K562 (cell line): ENCODE results near the gene POM121C. TPM values are rescaled to one million over a fixed set of nuclear protein-coding genes. Genes with fewer than 3 reads are reported as not detected.
"Not testable (repeated sequence)": the region's sequence is repeated elsewhere in the genome, so short reads cannot be mapped to it uniquely, and the experiment has no call there.

Experiments used
- ATAC-seq: fragments of 200-7000 bp; cut with Tn5 transposase; 3 replicates; pipeline ENCODE4 v1.9.1; 2020; ENCODE audit warnings: moderate library complexity
- BruUV-seq: library from RNA; stranded (reverse); fragments of 400-500 nt; replicated peaks from 2 replicates; lab custom pipeline; 2021; lab: Mats Ljungman, UMichigan
- CTCF ChIA-PET: fragments of 300-600 bp; formaldehyde crosslinking; extraction: SDS; loops from one replicate; lab custom pipeline; 2021; ENCODE audit warnings: low intra/inter-chr PET ratio; lab: Yijun Ruan, JAX
- POLR2A ChIA-PET: fragments of 300-600, 350-650 bp; sonication (Branson Sonifier 250); formaldehyde crosslinking; extraction: SDS; loops from one replicate; lab custom pipeline; 2021; ENCODE audit warnings: antibody characterized with exemption, inconsistent platforms; lab: Yijun Ruan, JAX
- DNase-seq, 4 experiments: peaks; one replicate each; pipeline versions ENCODE4 v3.0.0 to v3.0.0-alpha.2; 2011 to 2018; ENCODE audit warnings: low spot score in 3 of 4, mixed read lengths in 3 of 4; ENCODE audit errors: extremely low read depth in 1 of 4
- FAIRE-seq: peaks from 2 replicates; lab custom pipeline; 2011; peaks lifted over from hg19 to GRCh38; lab: Jason Lieb, UNC
- H2AFZ ChIP-seq: 2 replicates; pipeline ENCODE4 v1.6.0; 2011; ENCODE audit warnings: low read depth, low read length, control low read depth, inconsistent platforms
- H3K27ac ChIP-seq: fragments of 200-600 bp; 3 replicates; pipeline ENCODE4 v1.8.0; 2011; ENCODE audit warnings: low read depth, mild to moderate bottlenecking, control low read depth, inconsistent platforms, low read length, moderate library complexity, mixed read lengths; ENCODE audit errors: extremely low read depth
- H3K27me3 ChIP-seq, 2 experiments: fragments of 300-600 bp in 1 of 2; 2 replicates in 1 of 2; 3 replicates in 1 of 2; pipeline versions ENCODE4 v1.6.0 to v1.8.0; 2011; ENCODE audit warnings: inconsistent platforms in 2 of 2, low read length in 2 of 2, mild to moderate bottlenecking in 1 of 2, mixed read lengths in 1 of 2, moderate library complexity in 1 of 2; ENCODE audit not compliant: control insufficient read depth in 2 of 2, insufficient read depth in 2 of 2
- H3K36me3 ChIP-seq: fragments of 300-600 bp; 3 replicates; pipeline ENCODE4 v1.8.0; 2011; ENCODE audit warnings: mild to moderate bottlenecking, low read length, inconsistent platforms; ENCODE audit not compliant: control insufficient read depth, insufficient read depth
- H3K4me1 ChIP-seq, 2 experiments: fragments of 200-600 bp in 1 of 2; replicated peaks in 1 of 2; 2 replicates in 1 of 2; 3 replicates in 1 of 2; pipeline versions ENCODE4 v1.5.1 to v1.8.0; 2011; ENCODE audit warnings: inconsistent platforms in 2 of 2, low read length in 2 of 2, mild to moderate bottlenecking in 1 of 2, mixed read lengths in 1 of 2, moderate library complexity in 1 of 2; ENCODE audit not compliant: control insufficient read depth in 2 of 2, insufficient read depth in 2 of 2
- H3K4me2 ChIP-seq: 2 replicates; pipeline ENCODE4 v1.6.1; 2011; ENCODE audit warnings: low read length, control low read depth, inconsistent platforms, mixed read lengths; ENCODE audit not compliant: insufficient read depth
- H3K4me3 ChIP-seq: fragments of 200-600 bp; sonication (generic), shearing (Covaris generic); 2 replicates; pipeline ENCODE4 v1.5.1; 2016; ENCODE audit warnings: control low read depth, inconsistent platforms
- H3K79me2 ChIP-seq: fragments of 200-600 bp; 3 replicates; pipeline ENCODE4 v1.8.0; 2011; ENCODE audit warnings: low read length, inconsistent platforms; ENCODE audit not compliant: control insufficient read depth, insufficient read depth
- H3K9ac ChIP-seq, 2 experiments: 2 replicates each; pipeline versions ENCODE4 v1.6.0 to v1.6.1; 2011; ENCODE audit warnings: low read depth in 2 of 2, low read length in 2 of 2, control low read depth in 1 of 2, inconsistent platforms in 1 of 2, mild to moderate bottlenecking in 1 of 2, mixed read lengths in 1 of 2; ENCODE audit not compliant: insufficient read depth in 1 of 2
- H3K9me1 ChIP-seq: one replicate; pipeline ENCODE4 v1.6.0; 2011; ENCODE audit warnings: inconsistent platforms, mild to moderate bottlenecking, low read length, moderate library complexity; ENCODE audit not compliant: control insufficient read depth, insufficient read depth
- H3K9me3 ChIP-seq: replicated peaks from 2 replicates; pipeline ENCODE4 v1.5.1; 2011; ENCODE audit warnings: low read depth, low read length, inconsistent platforms; ENCODE audit not compliant: control insufficient read depth, insufficient read depth
- H4K20me1 ChIP-seq: replicated peaks from 2 replicates; pipeline ENCODE4 v1.6.1; 2011; ENCODE audit warnings: low read length, inconsistent platforms, mixed read lengths; ENCODE audit not compliant: control insufficient read depth, insufficient read depth
- CTCF ChIP-seq, 3 experiments: IDR thresholded peaks in 2 of 3; conservative IDR thresholded peaks in 1 of 3; 2 replicates each; pipeline ENCODE4 v1.5.1; 2011 to 2012; ENCODE audit warnings: low read length in 3 of 3, mild to moderate bottlenecking in 3 of 3, control low read depth in 2 of 3, improper control_type of control experiment in 1 of 3, inconsistent platforms in 1 of 3, low read depth in 1 of 3, mixed read lengths in 1 of 3, moderate library complexity in 1 of 3; ENCODE audit not compliant: insufficient read depth in 2 of 3
- WGBS: fragments of 100-300 bp; shearing (Covaris generic); methylation state at CpG from one replicate; pipeline ENCODE4 v1.1.6; 2016; ENCODE audit warnings: low coverage, mixed read lengths; ENCODE audit not compliant: insufficient coverage; ENCODE audit errors: missing lambda C conversion rate; 5-methylcytosine and 5-hydroxymethylcytosine counted together
- in situ Hi-C: fragments of 300-500 bp; cut with MboI; formaldehyde crosslinking; loops from 4 replicates; pipeline ENCODE4 v1.15.0; 2018; ENCODE audit warnings: inconsistent platforms, mixed read lengths
- intact Hi-C: fragments of 100-400 bp; cut with micrococcal nuclease; formaldehyde crosslinking; loops from 2 replicates; pipeline ENCODE4 v1.14.2; 2022
- polyA plus RNA-seq, 8 experiments: library from polyadenylated mRNA; depleted of rRNA in 4 of 8; stranded (reverse) in 5 of 8; unstranded in 3 of 8; fragments of >200 nt; fragmentation: Nextera tagmentation in 2 of 8; fragmentation: Illumina TruSeq in 1 of 8; extraction: Ambion mirVana in 2 of 8; extraction: Trizol in 1 of 8; gene quantifications; 2 replicates each; pipeline versions ENCODE4 v1.2.1 to v1.2.3, GENCODE V29; 2011 to 2014; ENCODE audit warnings: inconsistent platforms in 1 of 8, missing spikeins in 1 of 8
- total RNA-seq, 7 experiments: library from RNA; depleted of rRNA in 6 of 7; stranded (reverse); fragments of >200 nt in 6 of 7; fragmentation: Illumina TruSeq in 2 of 7; extraction: Trizol in 2 of 7; gene quantifications; 2 replicates each; pipeline versions ENCODE4 v1.2.1 to v1.2.3, GENCODE V29; 2011 to 2021; ENCODE audit warnings: low replicate concordance in 1 of 7
- TF ChIP-seq, protein P1 (sequence below): sonication (generic); formaldehyde crosslinking; IDR thresholded peaks from 2 replicates; pipeline ENCODE4 v1.8.1; 2023; ENCODE audit warnings: mild to moderate bottlenecking, missing genetic modification reagents

The POM121C gene
- total and polyA plus RNA-seq, 9 of the 15 experiments (the other 6 are each of a cell fraction or from before 2014, with no cell fraction given) = 7.1 to 119 (median 21.4) TPM

DNA sequence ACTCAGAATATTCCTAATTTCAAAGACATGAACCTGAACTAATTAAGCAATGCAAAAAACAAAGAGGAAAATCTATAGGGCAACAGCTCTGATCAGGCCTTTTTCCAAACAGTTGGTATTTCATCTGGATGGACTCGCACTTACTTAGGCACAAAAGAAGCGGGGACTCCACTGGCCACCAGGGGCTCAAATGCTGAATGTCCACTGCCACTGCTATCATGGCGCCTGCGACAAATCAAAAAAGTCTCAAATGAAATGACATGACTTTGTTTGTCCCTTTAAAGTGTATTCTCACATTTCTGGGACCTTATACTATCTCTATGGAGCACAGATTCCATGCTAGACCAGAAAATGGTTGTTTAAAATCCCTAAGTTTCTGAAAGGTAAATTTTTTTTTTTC lies 47.1 kb downstream of the POM121C start:
- H3K9me3 ChIP-seq, H4K20me1 ChIP-seq, H3K4me1 ChIP-seq, FAIRE-seq, CTCF ChIA-PET, H3K4me3 ChIP-seq, H3K27ac ChIP-seq, H3K9ac ChIP-seq, ATAC-seq, H3K9me1 ChIP-seq, DNase-seq, H3K4me2 ChIP-seq, H2AFZ ChIP-seq, POLR2A ChIA-PET, H3K27me3 ChIP-seq, BruUV-seq: not testable (repeated sequence)
- intact Hi-C loops = loop anchor here (10.0 kb wide), 2 partner anchors 326 to 364 kb away; partner anchors contain the start of gene RCC1L
- Histone ChIP-seq H3K36me3 (peaks cover 69% of the 10 kb centered on the region), H3K79me2 (peaks cover 19% of the 10 kb centered on the region)
- TF ChIP-seq, protein P1, sequence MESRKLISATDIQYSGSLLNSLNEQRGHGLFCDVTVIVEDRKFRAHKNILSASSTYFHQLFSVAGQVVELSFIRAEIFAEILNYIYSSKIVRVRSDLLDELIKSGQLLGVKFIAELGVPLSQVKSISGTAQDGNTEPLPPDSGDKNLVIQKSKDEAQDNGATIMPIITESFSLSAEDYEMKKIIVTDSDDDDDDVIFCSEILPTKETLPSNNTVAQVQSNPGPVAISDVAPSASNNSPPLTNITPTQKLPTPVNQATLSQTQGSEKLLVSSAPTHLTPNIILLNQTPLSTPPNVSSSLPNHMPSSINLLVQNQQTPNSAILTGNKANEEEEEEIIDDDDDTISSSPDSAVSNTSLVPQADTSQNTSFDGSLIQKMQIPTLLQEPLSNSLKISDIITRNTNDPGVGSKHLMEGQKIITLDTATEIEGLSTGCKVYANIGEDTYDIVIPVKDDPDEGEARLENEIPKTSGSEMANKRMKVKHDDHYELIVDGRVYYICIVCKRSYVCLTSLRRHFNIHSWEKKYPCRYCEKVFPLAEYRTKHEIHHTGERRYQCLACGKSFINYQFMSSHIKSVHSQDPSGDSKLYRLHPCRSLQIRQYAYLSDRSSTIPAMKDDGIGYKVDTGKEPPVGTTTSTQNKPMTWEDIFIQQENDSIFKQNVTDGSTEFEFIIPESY = peak; percentile 65; the same call in 1 of the 2 replicates
- 0 out of 6 replicates have a peak, but pooled peaks of 2 of the 3 experiments have one; percentile 10 to 17 for TF ChIP-seq CTCF (IDR thresholded peaks at IDR 0.05 in 2 of 3, conservative IDR thresholded peaks at IDR 0.05 in 1 of 3; ENCODE audit: insufficient read depth in 2 of 3, low read depth in 1 of 3, low read length in 3 of 3)
- WGBS = 95% methylated on average over 4 of the region's 4 CpGs
- in situ Hi-C loops = loop anchor here (10.0 to 25.0 kb wide), 2 partner anchors 364 to 573 kb away; partner anchors contain the start of gene RCC1L

DNA sequence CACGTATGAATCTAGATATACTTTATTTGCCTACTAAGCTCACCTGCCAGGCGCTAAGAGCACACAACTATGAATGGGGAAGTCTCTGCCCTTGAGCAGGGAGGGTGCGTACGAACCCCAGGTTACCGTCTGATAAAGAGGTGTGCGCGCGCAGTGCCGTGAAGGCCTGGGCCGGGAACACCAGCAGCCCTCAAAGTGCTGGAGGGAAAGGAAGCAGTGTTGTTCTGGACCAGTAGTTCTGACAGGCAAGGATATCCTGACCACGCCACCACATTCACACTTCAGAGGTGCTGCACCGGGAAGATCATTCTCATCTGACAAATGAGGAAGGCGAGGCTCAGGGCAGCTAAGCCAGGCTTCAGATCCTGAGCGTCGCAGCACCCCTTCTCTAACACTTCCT lies 62.6 kb downstream of the POM121C start:
- peaks cover 45% of the 10 kb centered on the region; the same call in 1 of the 3 replicates for H3K36me3 ChIP-seq
- POLR2A ChIA-PET, H3K4me2 ChIP-seq, FAIRE-seq, in situ Hi-C loops, CTCF ChIA-PET, ATAC-seq, H3K4me1 ChIP-seq, H3K27me3 ChIP-seq, H3K27ac ChIP-seq, BruUV-seq, H3K9me3 ChIP-seq, H3K9me1 ChIP-seq, H3K9ac ChIP-seq, DNase-seq, H4K20me1 ChIP-seq, intact Hi-C loops, H3K79me2 ChIP-seq, H2AFZ ChIP-seq, H3K4me3 ChIP-seq: not testable (repeated sequence)
- WGBS = 93% methylated on average over 10 of the region's 15 CpGs
